Panc1 (cell line): ENCODE data around the gene USP44. TPM values are rescaled to one million over a fixed set of nuclear protein-coding genes. Genes with fewer than 3 reads are reported as not detected.

ENCODE experiments used
- ATAC-seq: fragments of 200-7000 bp; cut with Tn5 transposase; 2 replicates; pipeline ENCODE4 v1.9.1; 2020; ENCODE audit warnings: mild to moderate bottlenecking, moderate library complexity
- BruUV-seq: library from RNA; stranded (reverse); fragments of 400-500 nt; replicated peaks from 2 replicates; lab custom pipeline; 2021; lab: Mats Ljungman, UMichigan
- CTCF ChIA-PET: fragments of 300-600 bp; sonication (Branson Sonifier 250); formaldehyde crosslinking; loops from one replicate; lab custom pipeline; 2022; ENCODE audit warnings: antibody characterized with exemption; lab: Charles Lee
- POLR2A ChIA-PET: fragments of 300-600 bp; sonication (Branson Sonifier 250); formaldehyde crosslinking; loops from one replicate; lab custom pipeline; 2022; ENCODE audit warnings: antibody characterized with exemption; lab: Charles Lee
- DNase-seq: peaks from one replicate; pipeline ENCODE4 v3.0.0-alpha.2; 2010; ENCODE audit warnings: low read depth, low spot score
- H3K27ac ChIP-seq: 2 replicates; pipeline ENCODE4 v1.5.1; 2011; ENCODE audit warnings: mild to moderate bottlenecking, low read length, inconsistent platforms
- H3K27me3 ChIP-seq: fragments of 200-500 bp; sonication (Bioruptor generic); 2 replicates; pipeline ENCODE4 v1.6.0; 2014; ENCODE audit warnings: low read length, inconsistent platforms; ENCODE audit not compliant: control insufficient read depth, insufficient read depth
- H3K36me3 ChIP-seq: fragments of 200-500 bp; sonication (Bioruptor generic); 2 replicates; pipeline ENCODE4 v1.5.1; 2014; ENCODE audit warnings: inconsistent platforms, mild to moderate bottlenecking, low read length, moderate library complexity; ENCODE audit not compliant: control insufficient read depth, insufficient read depth
- H3K4me1 ChIP-seq: 2 replicates; pipeline ENCODE4 v1.5.1; 2011; ENCODE audit warnings: inconsistent platforms, mild to moderate bottlenecking, low read length, moderate library complexity; ENCODE audit not compliant: control insufficient read depth, insufficient read depth
- H3K4me3 ChIP-seq, 2 experiments: 2 replicates each; pipeline ENCODE4 v1.5.1; 2011 to 2012; ENCODE audit warnings: low read depth in 2 of 2, low read length in 2 of 2, mild to moderate bottlenecking in 2 of 2, inconsistent platforms in 1 of 2, moderate library complexity in 1 of 2
- H3K9me3 ChIP-seq: fragments of 200-500 bp; sonication (Bioruptor generic); 2 replicates; pipeline ENCODE4 v1.5.1; 2014; ENCODE audit warnings: low read depth, mild to moderate bottlenecking, inconsistent platforms, low read length, moderate library complexity; ENCODE audit not compliant: control insufficient read depth, insufficient read depth
- CTCF ChIP-seq: fragments of 450-650 bp; IDR thresholded peaks from 2 replicates; pipeline ENCODE4 v1.5.1; 2017; ENCODE audit warnings: mild to moderate bottlenecking
- POLR2AphosphoS5 ChIP-seq: IDR thresholded peaks from 2 replicates; pipeline ENCODE4 v1.6.1; 2012; ENCODE audit warnings: mild to moderate bottlenecking, low read depth, low read length, moderate library complexity
- REST ChIP-seq, 2 experiments: IDR thresholded peaks; 2 replicates each; pipeline ENCODE4 v1.6.1; 2011 to 2012; ENCODE audit warnings: low read depth in 2 of 2, control low read depth in 1 of 2, low read length in 1 of 2, mild to moderate bottlenecking in 1 of 2, moderate library complexity in 1 of 2; ENCODE audit not compliant: insufficient read depth in 1 of 2
- SIN3A ChIP-seq: IDR thresholded peaks from 2 replicates; pipeline ENCODE4 v1.6.1; 2012; ENCODE audit warnings: low read depth, mild to moderate bottlenecking, low read length, moderate library complexity, borderline replicate concordance; ENCODE audit not compliant: insufficient read depth
- TCF7L2 ChIP-seq: IDR thresholded peaks from 2 replicates; pipeline ENCODE4 v1.6.1; 2011; ENCODE audit warnings: mild to moderate bottlenecking, low read depth, low read length, inconsistent platforms
- in situ Hi-C: cut with HindIII; loops from 2 replicates; pipeline ENCODE4 v1.10.0; 2016; ENCODE audit warnings: low sequenced_read_pairs, low pct_unique_long_range_greater_than_20kb
- intact Hi-C: fragments of 100-400 bp; cut with micrococcal nuclease; formaldehyde crosslinking; loops from one replicate; pipeline ENCODE4 v1.10.0; 2022; ENCODE audit not compliant: unreplicated experiment
- total RNA-seq: library from RNA; stranded (reverse); gene quantifications from one replicate; pipeline ENCODE4 v1.2.1, GENCODE V29; 2021; ENCODE audit not compliant: unreplicated experiment

The USP44 gene
- total RNA-seq, 1 experiment from 2014 or later, result 0.10 TPM

GRCh38 chr12:95593266-95593871 is 42.1 kb upstream of the USP44 start:
- H3K36me3 ChIP-seq, result no peaks in the 10 kb centered on the region
- 0 out of 2 replicates have a peak, but pooled peaks cover 2% of the 10 kb centered on the region for H3K4me1 ChIP-seq
- no peaks in the 10 kb centered on the region for H3K9me3 ChIP-seq
- intact Hi-C loops (no loop called here), in situ Hi-C loops (no loop called here)
- no peak for TF ChIP-seq REST (IDR thresholded peaks at IDR 0.05; ENCODE audit: insufficient read depth in 1 of 2, low read depth in 2 of 2, low read length in 1 of 2)
- no peak for DNase-seq
- ChIA-PET POLR2A (no interaction called here), CTCF (no interaction called here)
- no peak overlapping the region for H3K27ac ChIP-seq
- BruUV-seq, result no TSS peak
- H3K4me3 ChIP-seq, result no peak overlapping the region
- no peak for ATAC-seq
- H3K27me3 ChIP-seq, result no peaks in the 10 kb centered on the region

GRCh38 chr12:95591731-95592130 is 40.5 kb upstream of the USP44 start:
- Histone ChIP-seq H3K27me3 (no peaks in the 10 kb centered on the region), H3K4me1 (0 out of 2 replicates have a peak, but pooled peaks cover 2% of the 10 kb centered on the region), H3K36me3 (no peaks in the 10 kb centered on the region), H3K27ac (no peak overlapping the region), H3K9me3 (no peaks in the 10 kb centered on the region), H3K4me3 (no peak overlapping the region)
- CTCF ChIA-PET, result no interaction called here
- intact Hi-C loops (no loop called here), in situ Hi-C loops (no loop called here)
- no peak for TF ChIP-seq CTCF
- TF ChIP-seq REST (IDR thresholded peaks at IDR 0.05; ENCODE audit: insufficient read depth in 1 of 2, low read depth in 2 of 2, low read length in 1 of 2), result no peak
- TF ChIP-seq SIN3A, result no peak
- TF ChIP-seq TCF7L2, result no peak
- no peak for TF ChIP-seq POLR2AphosphoS5
- BruUV-seq, result no TSS peak
- DNase-seq, result no peak
- ATAC-seq, result no peak
- POLR2A ChIA-PET, result interaction anchor here (0.6 kb wide), 1 partner anchor 443 kb away, joined by 3 read pairs; the partner anchor contains the start of gene LTA4H
